Astrocyte (in vitro differentiated cells and primary cell): ENCODE measurements around the gene MAIP1. TPM values are rescaled to one million over a fixed set of nuclear protein-coding genes. Genes with fewer than 3 reads are reported as not detected.
A peak's percentile ranks its signal among the peaks of the same experiment; 100 is the strongest.

ENCODE experiments used
- DNase-seq: peaks from one replicate; pipeline ENCODE4 v3.0.0-alpha.2; 2010; ENCODE audit warnings: low read depth
- FAIRE-seq: peaks from 2 replicates; lab custom pipeline; 2011; peaks lifted over from hg19 to GRCh38; lab: Jason Lieb, UNC
- H2AFZ ChIP-seq: 2 replicates; pipeline ENCODE4 v1.6.0; 2012; ENCODE audit warnings: low read depth, low read length, inconsistent platforms
- H3K27ac ChIP-seq: 2 replicates; pipeline ENCODE4 v1.5.1; 2011; ENCODE audit warnings: low read depth, low read length, inconsistent platforms
- H3K27me3 ChIP-seq: 2 replicates; pipeline ENCODE4 v1.6.0; 2011; ENCODE audit warnings: low read length, inconsistent platforms; ENCODE audit not compliant: insufficient read depth
- H3K36me3 ChIP-seq: 2 replicates; pipeline ENCODE4 v1.5.1; 2011; ENCODE audit warnings: low read length, inconsistent platforms; ENCODE audit not compliant: insufficient read depth
- H3K4me1 ChIP-seq: 2 replicates; pipeline ENCODE4 v1.5.1; 2011; ENCODE audit warnings: low read length, inconsistent platforms; ENCODE audit not compliant: insufficient read depth
- H3K4me2 ChIP-seq: 2 replicates; pipeline ENCODE4 v1.6.0; 2012; ENCODE audit warnings: low read length, inconsistent platforms
- H3K4me3 ChIP-seq: 2 replicates; pipeline ENCODE4 v1.5.1; 2011; ENCODE audit warnings: low read depth, mild to moderate bottlenecking, low read length, inconsistent platforms; ENCODE audit not compliant: insufficient read depth
- H3K79me2 ChIP-seq: 2 replicates; pipeline ENCODE4 v1.6.0; 2012; ENCODE audit warnings: mild to moderate bottlenecking, low read length, inconsistent platforms; ENCODE audit not compliant: insufficient read depth
- H3K9ac ChIP-seq: 2 replicates; pipeline ENCODE4 v1.6.0; 2012; ENCODE audit warnings: mild to moderate bottlenecking, low read length, inconsistent platforms
- H3K9me3 ChIP-seq: 2 replicates; pipeline ENCODE4 v1.5.1; 2012; ENCODE audit warnings: low read depth, mild to moderate bottlenecking, low read length, inconsistent platforms; ENCODE audit not compliant: insufficient read depth
- H4K20me1 ChIP-seq: 2 replicates; pipeline ENCODE4 v1.6.0; 2012; ENCODE audit warnings: low read length, inconsistent platforms; ENCODE audit not compliant: insufficient read depth
- H3K27ac Mint-ChIP-seq: one replicate; pipeline ENCODE4 v1.8.0; 2021; ENCODE audit warnings: mild to moderate bottlenecking, mixed read lengths; ENCODE audit not compliant: unreplicated experiment
- H3K27me3 Mint-ChIP-seq: one replicate; pipeline ENCODE4 v1.8.0; 2021; ENCODE audit warnings: low read depth, mixed read lengths; ENCODE audit not compliant: unreplicated experiment
- H3K36me3 Mint-ChIP-seq: one replicate; pipeline ENCODE4 v1.8.0; 2021; ENCODE audit warnings: low read depth, mixed read lengths; ENCODE audit not compliant: unreplicated experiment
- H3K4me1 Mint-ChIP-seq: one replicate; pipeline ENCODE4 v1.8.0; 2021; ENCODE audit warnings: low read depth, mixed read lengths; ENCODE audit not compliant: unreplicated experiment
- H3K4me3 Mint-ChIP-seq: one replicate; pipeline ENCODE4 v1.8.0; 2021; ENCODE audit warnings: mild to moderate bottlenecking, moderate library complexity, mixed read lengths; ENCODE audit not compliant: unreplicated experiment
- H3K9me3 Mint-ChIP-seq: one replicate; pipeline ENCODE4 v1.8.0; 2021; ENCODE audit warnings: mild to moderate bottlenecking, mixed read lengths; ENCODE audit not compliant: unreplicated experiment
- EZH2 ChIP-seq: IDR thresholded peaks from 2 replicates; pipeline ENCODE4 v1.6.1; 2012; ENCODE audit warnings: mild to moderate bottlenecking, low read length, inconsistent platforms; ENCODE audit not compliant: insufficient read depth
- total RNA-seq: library from RNA; stranded (reverse); gene quantifications from 2 replicates; pipeline ENCODE4 v1.2.1, GENCODE V29; 2021
- TF ChIP-seq, protein P1 (sequence below): IDR thresholded peaks from 2 replicates; pipeline ENCODE4 v1.5.1; 2011; ENCODE audit warnings: low read depth, mild to moderate bottlenecking, inconsistent platforms, low read length, moderate library complexity; ENCODE audit not compliant: insufficient read depth

MAIP1 gene
- total RNA-seq, 1 donor from 2014 or later: 24.4 TPM

DNA sequence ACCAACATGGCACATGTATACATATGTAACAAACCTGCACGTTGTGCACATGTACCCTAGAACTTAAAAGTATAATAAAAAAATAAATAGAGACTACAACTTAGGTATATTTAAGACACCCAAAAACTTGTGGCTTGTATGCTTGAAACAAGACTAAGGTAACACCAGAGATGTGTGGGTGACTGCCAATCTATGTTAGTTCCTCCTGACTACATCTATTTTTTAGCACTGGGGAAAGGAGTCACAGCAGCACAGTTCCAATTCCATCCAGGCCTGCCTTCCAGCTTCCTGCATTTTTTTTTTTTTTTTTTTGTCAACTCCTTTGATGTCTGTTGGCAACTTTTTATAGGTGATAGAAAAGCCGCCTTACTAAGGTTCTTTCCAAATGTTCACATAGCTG lies 26.1 kb upstream of the MAIP1 start:
- H3K36me3 Mint-ChIP-seq: peaks cover 7% of the 10 kb centered on the region
- Histone ChIP-seq H3K9me3 (no peaks in the 10 kb centered on the region), H3K4me1 (no peaks in the 10 kb centered on the region), H3K9ac (no peak overlapping the region), H2AFZ (no peak overlapping the region), H3K4me2 (no peak overlapping the region), H3K36me3 (peaks cover 17% of the 10 kb centered on the region), H4K20me1 (peaks cover 11% of the 10 kb centered on the region), H3K79me2 (peaks cover 30% of the 10 kb centered on the region), H3K27me3 (no peaks in the 10 kb centered on the region), H3K27ac (no peak overlapping the region), H3K4me3 (no peak overlapping the region)
- no peaks in the 10 kb centered on the region for H3K9me3 Mint-ChIP-seq
- H3K4me3 Mint-ChIP-seq: no peak overlapping the region
- TF ChIP-seq EZH2: no peak
- TF ChIP-seq, protein P1, sequence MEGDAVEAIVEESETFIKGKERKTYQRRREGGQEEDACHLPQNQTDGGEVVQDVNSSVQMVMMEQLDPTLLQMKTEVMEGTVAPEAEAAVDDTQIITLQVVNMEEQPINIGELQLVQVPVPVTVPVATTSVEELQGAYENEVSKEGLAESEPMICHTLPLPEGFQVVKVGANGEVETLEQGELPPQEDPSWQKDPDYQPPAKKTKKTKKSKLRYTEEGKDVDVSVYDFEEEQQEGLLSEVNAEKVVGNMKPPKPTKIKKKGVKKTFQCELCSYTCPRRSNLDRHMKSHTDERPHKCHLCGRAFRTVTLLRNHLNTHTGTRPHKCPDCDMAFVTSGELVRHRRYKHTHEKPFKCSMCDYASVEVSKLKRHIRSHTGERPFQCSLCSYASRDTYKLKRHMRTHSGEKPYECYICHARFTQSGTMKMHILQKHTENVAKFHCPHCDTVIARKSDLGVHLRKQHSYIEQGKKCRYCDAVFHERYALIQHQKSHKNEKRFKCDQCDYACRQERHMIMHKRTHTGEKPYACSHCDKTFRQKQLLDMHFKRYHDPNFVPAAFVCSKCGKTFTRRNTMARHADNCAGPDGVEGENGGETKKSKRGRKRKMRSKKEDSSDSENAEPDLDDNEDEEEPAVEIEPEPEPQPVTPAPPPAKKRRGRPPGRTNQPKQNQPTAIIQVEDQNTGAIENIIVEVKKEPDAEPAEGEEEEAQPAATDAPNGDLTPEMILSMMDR: no peak
- H3K27ac Mint-ChIP-seq: no peak overlapping the region
- H3K27me3 Mint-ChIP-seq: no peaks in the 10 kb centered on the region
- FAIRE-seq (no peak), DNase-seq (no peak)
- peaks cover 7% of the 10 kb centered on the region for H3K4me1 Mint-ChIP-seq

DNA sequence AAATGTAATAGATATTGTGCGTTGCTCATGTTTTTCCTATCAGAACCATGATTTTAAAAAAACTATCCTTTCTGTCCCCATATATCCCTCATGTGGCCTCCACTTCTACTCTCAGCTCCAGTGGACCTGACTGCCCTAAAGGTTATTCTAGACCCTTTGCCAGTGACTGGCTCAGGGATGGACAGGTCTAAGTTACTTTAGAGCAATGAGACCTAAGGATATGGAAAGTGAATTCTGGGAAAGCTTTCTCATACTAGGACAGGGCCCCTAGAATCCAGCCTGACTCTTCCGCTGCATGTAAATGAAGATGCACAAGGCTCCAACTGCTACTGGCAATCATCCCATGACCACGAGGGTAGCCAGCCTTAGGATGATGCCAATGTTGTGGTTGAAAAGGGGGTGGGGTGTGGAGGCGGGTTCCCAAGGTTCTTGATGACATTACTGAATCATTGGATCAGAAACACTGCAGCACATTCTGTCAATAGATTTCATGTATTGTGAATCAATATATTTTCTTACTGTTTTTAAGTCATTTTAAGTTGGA lies 23.0 kb upstream of the MAIP1 start:
- Histone ChIP-seq H3K9me3 (no peaks in the 10 kb centered on the region), H3K4me3 (no peak overlapping the region), H3K9ac (no peak overlapping the region), H3K36me3 (peaks cover 12% of the 10 kb centered on the region), H3K27me3 (no peaks in the 10 kb centered on the region), H3K27ac (no peak overlapping the region), H3K4me2 (no peak overlapping the region), H4K20me1 (peaks cover 4% of the 10 kb centered on the region), H3K79me2 (peaks cover 5% of the 10 kb centered on the region), H3K4me1 (no peaks in the 10 kb centered on the region), H2AFZ (no peak overlapping the region)
- Mint-ChIP-seq H3K4me1 (peaks cover 6% of the 10 kb centered on the region), H3K27me3 (no peaks in the 10 kb centered on the region), H3K9me3 (no peaks in the 10 kb centered on the region), H3K27ac (peak overlapping the region; percentile 58), H3K36me3 (peaks cover 7% of the 10 kb centered on the region), H3K4me3 (no peak overlapping the region)
- FAIRE-seq: no peak
- TF ChIP-seq EZH2: no peak
- TF ChIP-seq, protein P1: no peak
- peak; percentile 50 for DNase-seq

DNA sequence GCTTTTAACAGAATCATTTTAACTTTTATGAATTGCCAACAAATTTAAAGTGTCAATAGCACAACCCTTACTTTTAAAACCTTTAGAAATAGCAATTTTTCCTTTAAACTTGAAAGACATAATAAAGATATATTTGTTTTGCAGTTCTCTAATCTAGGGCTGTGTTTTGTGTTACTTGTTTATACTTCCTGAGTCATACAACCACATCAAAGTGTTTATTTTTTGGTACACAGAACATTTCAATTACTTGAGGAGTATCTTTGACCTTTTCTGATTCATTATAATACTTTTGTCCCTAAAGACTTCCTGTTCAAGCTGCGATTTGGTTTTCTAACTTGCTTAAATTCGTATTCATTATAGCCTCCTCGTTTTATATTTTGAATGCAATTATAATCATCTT lies 21.9 kb upstream of the MAIP1 start:
- H3K4me3 Mint-ChIP-seq: no peak overlapping the region
- Histone ChIP-seq H2AFZ (no peak overlapping the region), H3K4me1 (no peaks in the 10 kb centered on the region), H3K9ac (no peak overlapping the region), H3K79me2 (peaks cover 6% of the 10 kb centered on the region), H3K9me3 (no peaks in the 10 kb centered on the region), H3K4me2 (no peak overlapping the region), H4K20me1 (peaks cover 4% of the 10 kb centered on the region), H3K4me3 (no peak overlapping the region), H3K27me3 (no peaks in the 10 kb centered on the region), H3K27ac (no peak overlapping the region), H3K36me3 (peaks cover 12% of the 10 kb centered on the region)
- no peak overlapping the region for H3K27ac Mint-ChIP-seq
- peaks cover 6% of the 10 kb centered on the region for H3K4me1 Mint-ChIP-seq
- no peaks in the 10 kb centered on the region for H3K9me3 Mint-ChIP-seq
- H3K36me3 Mint-ChIP-seq: peaks cover 7% of the 10 kb centered on the region
- FAIRE-seq: no peak
- H3K27me3 Mint-ChIP-seq: no peaks in the 10 kb centered on the region
- TF ChIP-seq, protein P1: no peak
- no peak for DNase-seq
